SU-DHL-6 (cell line): ENCODE data around the gene SLC25A4.

Source experiments
- CTCF ChIP-seq: fragments of 200-600 bp; sonication (generic); IDR thresholded peaks from one replicate; pipeline ENCODE4 v1.5.1; 2017; ENCODE audit warnings: antibody characterized with exemption, mild to moderate bottlenecking, low read length, moderate library complexity; ENCODE audit not compliant: insufficient read depth, poor library complexity, severe bottlenecking
- EZH2phosphoT487 ChIP-seq: fragments of 200-600 bp; sonication (generic), shearing (Covaris generic); conservative IDR thresholded peaks from 2 replicates; pipeline ENCODE4 v1.6.1; 2018; ENCODE audit warnings: mild to moderate bottlenecking, antibody characterized with exemption, low read length, moderate library complexity, mixed read lengths

GRCh38 chr4:185119927-185120630, 23.0 kb upstream of the SLC25A4 start:
- TF ChIP-seq CTCF = no peak
- TF ChIP-seq EZH2phosphoT487 = no peak
